ENCODE results near the gene SNAP47.

Gene SNAP47

GRCh38 chr1:227796359-227796915 is 61.2 kb downstream of the SNAP47 start:
- Mint-ChIP-seq H3K27ac (peak overlapping the region; percentile 45 to 82 (median 62)), H3K4me1 (peaks cover 28% of the 10 kb centered on the region), H3K4me3 (no peak overlapping the region), H3K9me3 (no peaks in the 10 kb centered on the region), H3K36me3 (ENCODE audit: low read depth) (no peaks in the 10 kb centered on the region), H3K27me3 (ENCODE audit: low read depth) (no peaks in the 10 kb centered on the region)
- no peak for TF ChIP-seq CTCF (IDR thresholded peaks at IDR 0.05; ENCODE audit: unreplicated experiment in 3 of 3)

GRCh38 chr1:227797144-227797543 is 61.9 kb downstream of the SNAP47 start:
- Mint-ChIP-seq H3K36me3 (ENCODE audit: low read depth) (no peaks in the 10 kb centered on the region), H3K27me3 (ENCODE audit: low read depth) (peaks cover 4% of the 10 kb centered on the region), H3K27ac (peak overlapping the region in 1 of 3 experiments; percentile 1), H3K4me1 (peaks cover 21% of the 10 kb centered on the region), H3K4me3 (no peak overlapping the region), H3K9me3 (no peaks in the 10 kb centered on the region)
- TF ChIP-seq CTCF (IDR thresholded peaks at IDR 0.05; ENCODE audit: unreplicated experiment in 3 of 3), result no peak

GRCh38 chr1:227797625-227798024 is 62.4 kb downstream of the SNAP47 start:
- Mint-ChIP-seq H3K27ac (peak overlapping the region in 1 of 3 experiments; percentile 1), H3K4me3 (no peak overlapping the region), H3K9me3 (no peaks in the 10 kb centered on the region), H3K36me3 (ENCODE audit: low read depth) (no peaks in the 10 kb centered on the region), H3K27me3 (ENCODE audit: low read depth) (peaks cover 7% of the 10 kb centered on the region), H3K4me1 (peaks cover 17% of the 10 kb centered on the region)
- TF ChIP-seq CTCF (IDR thresholded peaks at IDR 0.05; ENCODE audit: unreplicated experiment in 3 of 3), result no peak

GRCh38 chr1:227798078-227798802 is 63.0 kb downstream of the SNAP47 start:
- peaks cover 7% of the 10 kb centered on the region for H3K27me3 Mint-ChIP-seq (ENCODE audit: low read depth)

GRCh38 chr1:227799756-227800155 is 64.5 kb downstream of the SNAP47 start:
- Mint-ChIP-seq H3K9me3 (peaks cover 14% of the 10 kb centered on the region), H3K36me3 (ENCODE audit: low read depth) (no peaks in the 10 kb centered on the region), H3K4me1 (peaks cover under 1% of the 10 kb centered on the region), H3K27me3 (ENCODE audit: low read depth) (peaks cover 7% of the 10 kb centered on the region), H3K4me3 (no peak overlapping the region), H3K27ac (no peak overlapping the region)
- TF ChIP-seq CTCF (IDR thresholded peaks at IDR 0.05; ENCODE audit: unreplicated experiment in 3 of 3), result no peak

More at GRCh38 chr1:227798078-227798802, 63.0 kb downstream of the SNAP47 start:
- H3K27ac Mint-ChIP-seq, result peak overlapping the region in 1 of 3 experiments; percentile 1
- no peak for TF ChIP-seq CTCF (IDR thresholded peaks at IDR 0.05; ENCODE audit: unreplicated experiment in 3 of 3)
- H3K9me3 Mint-ChIP-seq, result peaks cover 3% of the 10 kb centered on the region
- H3K4me1 Mint-ChIP-seq, result peaks cover 16% of the 10 kb centered on the region
- no peaks in the 10 kb centered on the region for H3K36me3 Mint-ChIP-seq (ENCODE audit: low read depth)
- no peak overlapping the region for H3K4me3 Mint-ChIP-seq

GRCh38 chr1:227803933-227804332 is 68.7 kb downstream of the SNAP47 start:
- no peaks in the 10 kb centered on the region for H3K4me1 Mint-ChIP-seq
- no peaks in the 10 kb centered on the region for H3K36me3 Mint-ChIP-seq (ENCODE audit: low read depth)
- H3K4me3 Mint-ChIP-seq, result no peak overlapping the region

More at GRCh38 chr1:227803933-227804332, 68.7 kb downstream of the SNAP47 start:
- H3K27ac Mint-ChIP-seq, result no peak overlapping the region
- peaks cover 26% of the 10 kb centered on the region for H3K9me3 Mint-ChIP-seq
- TF ChIP-seq CTCF (IDR thresholded peaks at IDR 0.05; ENCODE audit: unreplicated experiment in 3 of 3), result no peak
- H3K27me3 Mint-ChIP-seq (ENCODE audit: low read depth), result peaks cover 7% of the 10 kb centered on the region

Data from nephron (organoid).